Ascending aorta (tissue), 2 donors: ENCODE results near the gene KRTAP1-1. TPM values are rescaled to one million over a fixed set of nuclear protein-coding genes. Genes with fewer than 3 reads are reported as not detected.
"Not testable (repeated sequence)": the region's sequence is repeated elsewhere in the genome, so short reads cannot be mapped to it uniquely, and the experiment has no call there.

Source experiments
- DNase-seq, 2 donors: peaks; one replicate each; pipeline ENCODE4 v3.0.0-alpha.2; 2019; ENCODE audit warnings: low spot score in 2 of 2
- H3K27ac ChIP-seq, 2 donors: fragments of 200-600 bp; sonication (generic); one replicate each; pipeline ENCODE4 v1.5.1; 2016 to 2017; ENCODE audit warnings: mild to moderate bottlenecking in 1 of 2
- H3K27me3 ChIP-seq: fragments of 200-600 bp; sonication (generic); one replicate; pipeline ENCODE4 v1.5.1; 2017
- H3K36me3 ChIP-seq, 2 donors: fragments of 200-600 bp; sonication (generic); one replicate each; pipeline ENCODE4 v1.5.1; 2016
- H3K4me1 ChIP-seq, 2 donors: fragments of 200-600 bp; sonication (generic); one replicate each; pipeline ENCODE4 v1.5.1; 2016 to 2017; ENCODE audit warnings: mild to moderate bottlenecking in 1 of 2
- H3K4me3 ChIP-seq, 2 donors: fragments of 200-600 bp; sonication (generic); one replicate each; pipeline ENCODE4 v1.5.1; 2016 to 2017; ENCODE audit warnings: mild to moderate bottlenecking in 1 of 2
- H3K9me3 ChIP-seq, 2 donors: fragments of 200-600 bp; sonication (generic); one replicate each; pipeline ENCODE4 v1.5.1; 2016
- intact Hi-C: fragments of 100-400 bp; cut with DNase I; formaldehyde crosslinking; loops from one replicate; pipeline ENCODE4 v1.15.1; 2023
- total RNA-seq: library from RNA; depleted of rRNA; stranded (reverse); fragments of >200 nt; gene quantifications from one replicate; pipeline ENCODE4 v1.1.0, GENCODE V29; 2016
- TF ChIP-seq, protein P1 (sequence below), 3 experiments: fragments of 200-600 bp in 2 of 3; fragments of 450-650 bp in 1 of 3; sonication (generic) in 2 of 3; IDR thresholded peaks; one replicate each; pipeline ENCODE4 v1.5.1; 2016 to 2019; ENCODE audit warnings: antibody characterized with exemption in 3 of 3, mild to moderate bottlenecking in 1 of 3, moderate library complexity in 1 of 3

Gene KRTAP1-1
- total RNA-seq, 1 donor from 2014 or later, result not detected

- DNase-seq, result no peak
- TF ChIP-seq, protein P1, sequence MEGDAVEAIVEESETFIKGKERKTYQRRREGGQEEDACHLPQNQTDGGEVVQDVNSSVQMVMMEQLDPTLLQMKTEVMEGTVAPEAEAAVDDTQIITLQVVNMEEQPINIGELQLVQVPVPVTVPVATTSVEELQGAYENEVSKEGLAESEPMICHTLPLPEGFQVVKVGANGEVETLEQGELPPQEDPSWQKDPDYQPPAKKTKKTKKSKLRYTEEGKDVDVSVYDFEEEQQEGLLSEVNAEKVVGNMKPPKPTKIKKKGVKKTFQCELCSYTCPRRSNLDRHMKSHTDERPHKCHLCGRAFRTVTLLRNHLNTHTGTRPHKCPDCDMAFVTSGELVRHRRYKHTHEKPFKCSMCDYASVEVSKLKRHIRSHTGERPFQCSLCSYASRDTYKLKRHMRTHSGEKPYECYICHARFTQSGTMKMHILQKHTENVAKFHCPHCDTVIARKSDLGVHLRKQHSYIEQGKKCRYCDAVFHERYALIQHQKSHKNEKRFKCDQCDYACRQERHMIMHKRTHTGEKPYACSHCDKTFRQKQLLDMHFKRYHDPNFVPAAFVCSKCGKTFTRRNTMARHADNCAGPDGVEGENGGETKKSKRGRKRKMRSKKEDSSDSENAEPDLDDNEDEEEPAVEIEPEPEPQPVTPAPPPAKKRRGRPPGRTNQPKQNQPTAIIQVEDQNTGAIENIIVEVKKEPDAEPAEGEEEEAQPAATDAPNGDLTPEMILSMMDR (IDR thresholded peaks at IDR 0.05), result no peak
- intact Hi-C loops, result no loop called here
- Histone ChIP-seq H3K27me3 (no peaks in the 10 kb centered on the region), H3K27ac (no peak overlapping the region), H3K36me3 (no peaks in the 10 kb centered on the region), H3K4me1 (no peaks in the 10 kb centered on the region), H3K4me3 (no peak overlapping the region), H3K9me3 (no peaks in the 10 kb centered on the region)
Measured at GRCh38 chr17:41037853-41038350, 3.3 kb downstream of the KRTAP1-1 start.

GRCh38 chr17:41034346-41034935 lies 6.8 kb downstream of the KRTAP1-1 start, which contains the start of gene KRTAP1-3:
TSS of gene KRTAP1-3 (minus strand) at chr17:41034874. CDS start at chr17:41034821, 53 bp downstream.
- H3K9me3 ChIP-seq, H3K4me1 ChIP-seq, intact Hi-C loops, H3K27me3 ChIP-seq, H3K4me3 ChIP-seq, H3K27ac ChIP-seq, H3K36me3 ChIP-seq, DNase-seq: not testable (repeated sequence)

DNA sequence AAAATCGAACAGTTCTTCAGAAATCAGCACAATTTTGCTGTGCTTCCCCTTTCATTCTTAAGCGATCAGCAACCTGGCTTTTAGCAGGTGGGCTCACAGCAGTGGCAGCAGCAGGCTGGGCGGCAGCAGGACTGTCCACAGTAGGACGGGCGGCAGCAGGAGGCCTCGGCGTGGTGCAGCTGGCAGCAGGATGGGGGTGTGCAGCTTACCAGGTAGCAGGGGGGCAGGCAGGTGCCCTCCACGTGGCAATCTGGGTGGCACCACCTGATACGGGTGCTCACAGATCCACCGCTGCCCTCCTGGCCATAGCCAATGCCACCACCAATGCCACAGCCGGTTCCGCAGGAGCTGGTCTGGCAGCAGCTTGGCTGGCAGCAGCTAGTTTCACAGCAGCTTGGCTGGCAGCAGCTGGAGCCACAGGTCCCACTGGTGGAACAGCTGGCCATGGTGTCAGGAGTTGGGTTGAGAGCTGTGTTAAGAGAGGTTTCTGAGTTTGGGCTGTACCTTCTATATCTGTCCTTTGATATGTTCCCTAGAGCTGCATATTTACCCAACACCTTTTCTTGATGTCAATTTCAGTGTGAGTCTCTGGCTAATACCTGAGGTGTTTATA lies 11.5 kb downstream of the KRTAP1-1 start, which contains the start of gene KRTAP1-4:
Gene KRTAP1-4 (minus strand): TSS at position 563 of the 613 bp plus-strand sequence. CDS start 117 bp downstream, at position 446.
- no peaks in the 10 kb centered on the region for H3K36me3 ChIP-seq
- peaks cover 5% of the 10 kb centered on the region for H3K27me3 ChIP-seq
- TF ChIP-seq, protein P1 (IDR thresholded peaks at IDR 0.05), result no peak
- no peak for DNase-seq
- no peaks in the 10 kb centered on the region for H3K4me1 ChIP-seq
- no peaks in the 10 kb centered on the region for H3K9me3 ChIP-seq
- intact Hi-C loops, result no loop called here
- no peak within 1 kb of the TSS for H3K27ac ChIP-seq
- no peak within 1 kb of the TSS for H3K4me3 ChIP-seq

DNA sequence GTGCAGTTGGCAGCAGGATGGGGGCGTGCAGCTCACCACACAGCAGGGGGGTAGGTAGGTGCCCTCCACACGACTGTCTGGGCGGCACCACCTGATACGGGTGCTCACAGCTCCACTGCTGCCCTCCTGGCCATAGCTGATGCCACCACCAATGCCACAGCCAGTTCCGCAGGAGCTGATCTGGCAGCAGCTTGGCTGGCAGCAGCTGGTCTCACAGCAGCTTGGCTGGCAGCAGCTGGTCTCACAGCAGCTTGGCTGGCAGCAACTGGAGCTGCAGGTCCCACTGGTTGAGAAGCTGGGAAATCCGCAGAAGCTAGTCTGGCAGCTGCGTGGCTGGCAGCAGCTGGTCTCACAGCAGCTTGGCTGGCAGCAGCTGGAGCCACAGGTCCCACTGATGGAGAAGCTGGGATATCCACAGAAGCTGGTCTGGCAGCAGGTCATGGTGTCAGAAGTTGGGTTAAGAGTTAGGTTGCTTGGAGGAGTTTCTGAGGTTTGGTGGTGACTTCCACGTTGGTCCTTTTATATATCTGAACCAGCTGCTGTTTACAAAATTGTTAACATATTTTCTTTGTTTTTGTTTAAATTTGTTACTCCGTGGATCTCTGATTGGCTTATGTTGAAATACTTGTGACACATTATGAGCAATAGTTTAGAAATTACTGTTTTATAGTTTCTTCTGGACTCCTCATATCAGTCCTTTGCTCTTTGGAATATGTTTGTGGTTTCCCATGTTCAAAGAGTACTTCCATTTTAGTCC lies 14.4 kb downstream of the KRTAP1-1 start, which contains the start of gene KRTAP1-5:
Gene KRTAP1-5 (minus strand): TSS at position 494 of the 757 bp plus-strand sequence. CDS start 53 bp downstream, at position 441.
- H3K36me3 ChIP-seq, result no peaks in the 10 kb centered on the region
- H3K9me3 ChIP-seq, result no peaks in the 10 kb centered on the region
- peaks cover 5% of the 10 kb centered on the region for H3K27me3 ChIP-seq
- TF ChIP-seq, protein P1 (IDR thresholded peaks at IDR 0.05), result no peak
- no peak within 1 kb of the TSS for H3K27ac ChIP-seq
- intact Hi-C loops, result no loop called here
- H3K4me3 ChIP-seq, result no peak within 1 kb of the TSS
- DNase-seq, result no peak
- H3K4me1 ChIP-seq, result no peaks in the 10 kb centered on the region

DNA sequence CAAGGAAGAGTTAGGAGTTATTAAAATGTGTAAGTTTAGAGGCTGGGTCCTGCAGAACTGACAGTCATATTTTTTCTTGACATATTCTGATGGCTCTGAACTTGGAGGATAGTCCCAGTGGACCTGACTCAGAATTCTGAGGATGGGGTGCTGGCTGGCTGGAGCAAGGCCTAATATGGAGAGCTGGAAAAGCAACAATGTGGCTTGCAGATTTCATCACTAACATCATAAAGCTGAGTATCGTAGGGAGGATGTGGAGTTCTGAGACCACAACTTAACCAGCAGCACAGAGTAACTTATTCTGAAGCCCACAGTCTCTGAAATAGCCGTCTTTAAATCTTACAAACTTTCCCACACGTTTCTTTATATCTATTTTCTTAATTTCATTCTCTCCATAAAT lies 16.6 kb downstream of the KRTAP1-1 start:
- H3K4me3 ChIP-seq, result no peak overlapping the region
- H3K27ac ChIP-seq, result no peak overlapping the region
- H3K27me3 ChIP-seq, result peaks cover 5% of the 10 kb centered on the region
- intact Hi-C loops, result no loop called here
- no peaks in the 10 kb centered on the region for H3K9me3 ChIP-seq
- no peaks in the 10 kb centered on the region for H3K36me3 ChIP-seq
- DNase-seq, result no peak
- H3K4me1 ChIP-seq, result no peaks in the 10 kb centered on the region
- TF ChIP-seq, protein P1 (IDR thresholded peaks at IDR 0.05), result no peak
